GM12873 (cell line): ENCODE results near the gene SPATA6L.

Experiments
- TF ChIP-seq, protein P1 (sequence below): IDR thresholded peaks from 2 replicates; pipeline ENCODE4 v1.5.1; 2012; ENCODE audit warnings: low read depth, mild to moderate bottlenecking, moderate library complexity, low read length, control low read depth; ENCODE audit not compliant: insufficient read depth; ENCODE audit errors: missing control alignments

The SPATA6L gene

DNA sequence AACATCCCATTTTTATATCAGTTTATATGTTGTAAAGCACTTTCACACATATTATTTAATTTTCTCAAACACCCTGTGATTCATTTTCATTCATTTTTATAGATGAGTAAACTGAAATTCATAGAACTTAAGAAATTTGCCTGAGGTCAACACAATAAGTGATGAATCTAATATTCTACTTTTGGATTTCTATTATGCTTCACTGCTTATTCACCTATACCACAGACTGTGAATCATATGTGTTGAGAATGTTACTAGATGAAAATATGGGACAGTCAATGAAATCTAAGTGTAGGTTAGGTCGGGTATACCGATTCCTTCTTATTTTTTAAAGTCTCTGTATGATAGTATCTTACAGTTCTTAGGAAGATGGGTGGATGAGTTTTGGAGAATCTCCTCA is 37.8 kb upstream of the SPATA6L start:
- TF ChIP-seq, protein P1, sequence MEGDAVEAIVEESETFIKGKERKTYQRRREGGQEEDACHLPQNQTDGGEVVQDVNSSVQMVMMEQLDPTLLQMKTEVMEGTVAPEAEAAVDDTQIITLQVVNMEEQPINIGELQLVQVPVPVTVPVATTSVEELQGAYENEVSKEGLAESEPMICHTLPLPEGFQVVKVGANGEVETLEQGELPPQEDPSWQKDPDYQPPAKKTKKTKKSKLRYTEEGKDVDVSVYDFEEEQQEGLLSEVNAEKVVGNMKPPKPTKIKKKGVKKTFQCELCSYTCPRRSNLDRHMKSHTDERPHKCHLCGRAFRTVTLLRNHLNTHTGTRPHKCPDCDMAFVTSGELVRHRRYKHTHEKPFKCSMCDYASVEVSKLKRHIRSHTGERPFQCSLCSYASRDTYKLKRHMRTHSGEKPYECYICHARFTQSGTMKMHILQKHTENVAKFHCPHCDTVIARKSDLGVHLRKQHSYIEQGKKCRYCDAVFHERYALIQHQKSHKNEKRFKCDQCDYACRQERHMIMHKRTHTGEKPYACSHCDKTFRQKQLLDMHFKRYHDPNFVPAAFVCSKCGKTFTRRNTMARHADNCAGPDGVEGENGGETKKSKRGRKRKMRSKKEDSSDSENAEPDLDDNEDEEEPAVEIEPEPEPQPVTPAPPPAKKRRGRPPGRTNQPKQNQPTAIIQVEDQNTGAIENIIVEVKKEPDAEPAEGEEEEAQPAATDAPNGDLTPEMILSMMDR: no peak

DNA sequence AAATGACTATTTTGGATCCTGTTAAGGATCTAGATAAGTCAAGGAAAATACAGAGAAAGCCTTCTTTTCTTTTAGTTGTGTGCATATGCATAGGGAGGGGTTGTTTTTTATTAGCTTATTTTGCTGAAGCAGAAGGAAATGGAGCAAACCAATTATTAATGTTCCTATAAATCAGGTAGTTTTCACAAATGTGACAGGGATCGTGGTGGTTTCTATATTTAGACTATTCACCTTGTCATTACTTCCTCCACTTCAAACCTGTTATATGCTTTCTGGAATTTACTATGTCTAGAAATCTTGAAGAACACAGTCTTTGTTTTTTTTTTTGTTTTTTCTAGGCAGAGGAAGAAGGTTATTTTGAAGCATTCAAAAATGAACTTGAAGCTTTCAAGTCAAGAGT is 35.2 kb upstream of the SPATA6L start:
- TF ChIP-seq, protein P1: no peak

DNA sequence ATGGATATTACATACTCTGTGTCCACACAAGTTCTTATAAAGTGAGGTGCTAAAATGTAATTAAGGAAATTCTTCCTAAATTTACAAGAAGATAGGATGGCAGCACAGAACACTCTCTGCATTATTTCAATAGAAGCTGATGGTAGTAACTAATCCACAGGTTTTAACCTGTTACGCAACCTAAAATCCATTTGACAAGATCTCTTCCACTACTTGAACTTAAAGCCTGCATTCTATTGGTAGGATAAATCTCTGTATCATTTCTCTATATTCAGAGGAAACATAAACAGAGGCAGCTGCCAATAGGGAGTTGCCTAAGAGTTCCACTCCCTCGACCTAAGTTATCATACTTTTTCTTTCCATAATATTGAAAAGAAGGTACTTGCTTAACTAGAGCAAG is 34.7 kb upstream of the SPATA6L start:
- TF ChIP-seq, protein P1: no peak

DNA sequence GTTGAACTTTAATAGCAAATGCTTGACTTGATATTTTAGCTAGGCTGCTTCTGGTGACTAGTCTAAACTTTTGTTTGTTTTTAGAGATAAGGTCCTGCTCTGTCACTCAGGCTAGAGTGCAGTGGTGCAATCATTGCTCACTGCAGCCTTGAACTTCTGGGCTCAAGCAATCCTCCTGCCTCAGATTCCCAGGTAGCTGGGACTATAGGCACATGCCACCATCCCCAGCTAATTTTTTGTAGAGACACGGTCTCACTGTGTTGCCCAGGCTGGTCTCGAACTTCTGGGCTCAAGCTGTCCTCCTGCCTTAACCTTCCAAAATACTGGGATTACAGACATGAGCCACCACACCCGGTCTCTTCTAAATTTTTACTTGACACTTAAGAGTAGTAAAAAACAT is 33.8 kb upstream of the SPATA6L start:
- TF ChIP-seq, protein P1: no peak

DNA sequence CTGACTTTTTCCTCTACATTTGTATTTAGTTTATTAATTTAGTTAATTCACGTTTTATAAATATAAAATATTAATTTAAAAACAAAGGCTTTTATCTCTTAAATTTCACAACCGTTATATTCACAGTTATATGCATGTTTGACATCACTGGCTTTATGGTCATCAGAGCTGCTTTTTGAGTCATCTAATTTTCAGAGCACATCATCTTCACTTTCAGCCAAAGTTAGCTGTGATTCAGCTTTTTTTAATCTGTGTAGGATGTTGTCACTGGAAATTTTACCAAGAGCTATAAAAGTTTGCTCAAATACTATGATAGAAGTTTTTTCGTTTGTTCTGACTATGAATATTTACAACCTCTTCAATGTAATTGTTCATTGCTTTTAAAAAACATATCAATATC is 25.5 kb upstream of the SPATA6L start:
- TF ChIP-seq, protein P1: no peak

DNA sequence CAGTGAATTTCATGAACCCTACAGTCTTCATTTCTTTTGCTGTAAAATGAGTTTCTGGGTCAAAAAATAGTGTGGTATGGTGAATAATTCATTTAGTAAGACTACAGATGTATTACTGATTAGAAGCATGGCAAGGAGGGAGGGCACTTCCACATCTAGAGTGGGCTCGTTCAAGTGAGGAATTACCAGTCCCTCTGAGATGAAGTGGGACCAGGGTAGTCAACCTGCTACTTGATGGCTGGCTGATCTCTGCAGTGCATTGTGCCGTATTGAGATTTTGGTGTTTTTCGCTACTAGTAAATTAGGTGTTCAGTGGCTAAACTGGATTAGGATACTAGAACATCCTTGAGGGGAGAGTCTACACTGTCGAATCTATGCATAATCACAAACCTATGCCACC is 23.9 kb upstream of the SPATA6L start:
- TF ChIP-seq, protein P1: no peak

DNA sequence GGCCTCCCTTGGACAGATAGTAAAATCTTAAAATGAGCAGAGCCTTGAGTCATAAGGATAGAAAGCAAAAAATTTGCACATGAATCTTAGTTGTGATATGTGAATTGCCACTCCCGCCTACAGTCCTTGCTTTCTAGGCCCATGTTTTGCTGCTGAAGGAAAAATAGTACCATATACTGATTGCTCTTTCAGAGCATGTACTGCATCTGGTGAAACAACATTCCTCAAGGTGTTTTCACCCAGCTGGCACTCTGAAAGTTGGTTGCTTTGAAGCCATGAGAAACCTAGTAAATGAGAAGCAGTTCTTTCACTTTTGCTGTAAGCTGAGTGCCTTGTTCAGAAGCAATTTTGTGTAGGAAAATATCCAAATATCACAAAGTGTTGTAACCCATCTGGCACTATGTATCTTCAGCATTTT is 23.4 kb upstream of the SPATA6L start:
- TF ChIP-seq, protein P1: no peak
